HG03175 (cell line): ENCODE measurements around the gene CPN2.

Experiments used
- ATAC-seq: cut with Tn5 transposase; IDR thresholded peaks from one replicate; pipeline ENCODE4 v1.9.1; 2021; ENCODE audit warnings: mild to moderate bottlenecking, moderate library complexity; ENCODE audit not compliant: unreplicated experiment

Gene CPN2

GRCh38 chr3:194328942-194329582 is 22.1 kb downstream of the CPN2 start:
- no peak for ATAC-seq

- ATAC-seq = no peak
Observed at GRCh38 chr3:194328053-194328657, 23.0 kb downstream of the CPN2 start.

GRCh38 chr3:194327218-194328052 is 23.7 kb downstream of the CPN2 start:
- no peak for ATAC-seq

- no peak for ATAC-seq
Observed at GRCh38 chr3:194326968-194327217, 24.2 kb downstream of the CPN2 start.

DNA sequence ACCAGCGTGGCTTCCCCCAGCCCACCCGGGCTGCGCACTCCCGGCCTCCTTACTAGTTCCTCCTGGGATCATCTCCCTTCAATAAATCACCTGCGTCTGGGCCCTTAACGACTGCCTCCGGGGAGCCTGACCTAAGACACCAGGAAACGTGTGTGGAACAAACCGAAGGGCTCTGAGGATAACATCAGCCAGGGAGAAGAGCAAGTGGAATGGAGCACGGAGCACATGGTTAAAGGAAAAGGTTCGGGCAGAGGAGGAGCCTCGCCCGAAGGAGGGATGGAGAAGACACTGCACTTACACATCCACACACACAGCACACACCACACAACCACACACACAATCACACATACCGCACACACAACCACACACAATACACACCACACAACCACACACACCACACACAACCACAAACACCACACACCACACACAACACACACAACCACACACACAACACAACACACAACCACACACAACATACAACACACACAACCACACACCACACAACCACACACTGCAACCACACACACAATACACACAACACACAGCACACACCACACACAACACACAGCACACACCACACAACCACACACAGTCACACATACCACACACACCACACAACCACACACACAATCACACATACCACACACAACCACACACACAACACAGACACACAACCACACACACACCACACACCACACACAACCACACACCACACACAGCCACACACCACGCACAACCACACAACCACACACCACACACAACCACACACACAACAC is 24.7 kb downstream of the CPN2 start:
- ATAC-seq = no peak

- ATAC-seq = no peak
Observed at GRCh38 chr3:194325424-194326153, 25.5 kb downstream of the CPN2 start.

GRCh38 chr3:194324823-194325327 is 26.3 kb downstream of the CPN2 start:
- ATAC-seq = no peak

GRCh38 chr3:194323785-194324735 is 27.1 kb downstream of the CPN2 start:
- peak; percentile 76 for ATAC-seq

GRCh38 chr3:194322678-194323211 is 28.4 kb downstream of the CPN2 start:
- ATAC-seq = no peak

DNA sequence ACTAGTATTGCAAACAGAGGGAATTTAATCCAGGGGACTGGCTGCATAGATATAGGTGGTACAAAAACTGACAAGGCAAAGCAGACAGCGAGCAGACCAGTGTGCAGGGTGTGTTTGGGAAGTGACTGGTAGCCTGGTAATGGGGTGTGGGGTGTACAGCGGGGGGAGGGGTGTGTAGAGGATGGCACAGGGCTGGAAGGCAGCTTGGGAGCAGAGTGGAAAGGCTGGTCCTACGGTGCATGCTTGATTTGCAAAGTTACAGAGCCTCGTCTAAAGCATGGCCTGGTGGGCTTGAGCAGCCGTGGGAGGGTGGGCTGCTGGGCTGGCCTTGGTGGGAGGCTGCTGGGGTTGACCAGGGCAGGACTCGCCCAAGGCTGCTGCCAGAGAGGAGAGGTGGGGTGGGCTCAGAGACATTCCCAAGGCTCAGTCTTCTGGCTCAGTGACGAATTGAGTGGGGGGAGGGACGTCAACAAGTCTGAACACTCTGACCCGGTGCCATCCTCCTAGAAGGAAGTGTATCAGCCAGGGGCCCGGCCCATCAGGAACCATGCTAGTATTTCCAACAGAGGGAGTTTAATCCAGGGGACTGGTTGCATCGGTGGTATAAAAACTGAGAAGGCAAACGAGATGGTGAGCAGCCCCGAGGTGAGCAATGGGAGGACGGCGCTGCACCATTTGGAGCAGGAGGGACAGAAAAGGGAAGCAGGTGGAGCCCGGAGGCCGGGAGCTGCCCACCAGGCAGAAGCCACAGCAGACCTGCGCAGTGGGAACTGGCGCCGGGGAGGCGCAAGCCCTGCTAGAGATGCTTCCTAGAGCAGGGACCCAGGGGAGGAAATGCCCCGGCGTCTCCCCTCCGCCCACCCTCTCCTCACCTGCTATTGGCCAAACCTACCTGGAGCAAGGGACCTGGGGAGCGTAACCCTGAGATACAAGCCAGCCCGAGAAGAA is 29.2 kb downstream of the CPN2 start:
- no peak for ATAC-seq

- ATAC-seq = no peak
Observed at GRCh38 chr3:194320744-194321243, 30.3 kb downstream of the CPN2 start.

DNA sequence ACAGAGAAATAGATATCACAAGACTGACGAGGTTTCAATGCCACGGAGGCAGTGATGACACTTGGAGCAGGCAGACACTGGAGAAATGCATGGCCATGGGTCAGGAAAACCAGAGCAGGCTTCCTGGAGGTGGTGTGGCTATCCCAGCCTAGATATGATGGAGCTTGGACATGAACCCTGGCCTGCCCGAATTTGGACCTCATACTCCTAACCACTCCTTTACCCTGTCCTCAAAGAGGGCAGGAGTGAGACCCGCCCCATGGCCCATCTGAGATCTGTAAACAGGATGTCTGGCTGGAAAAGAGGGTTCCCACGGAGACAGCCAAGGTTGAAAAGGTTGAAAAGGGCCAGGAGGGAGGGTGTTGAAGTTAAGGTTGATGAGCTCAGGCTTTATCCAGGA is 31.0 kb downstream of the CPN2 start:
- no peak for ATAC-seq

DNA sequence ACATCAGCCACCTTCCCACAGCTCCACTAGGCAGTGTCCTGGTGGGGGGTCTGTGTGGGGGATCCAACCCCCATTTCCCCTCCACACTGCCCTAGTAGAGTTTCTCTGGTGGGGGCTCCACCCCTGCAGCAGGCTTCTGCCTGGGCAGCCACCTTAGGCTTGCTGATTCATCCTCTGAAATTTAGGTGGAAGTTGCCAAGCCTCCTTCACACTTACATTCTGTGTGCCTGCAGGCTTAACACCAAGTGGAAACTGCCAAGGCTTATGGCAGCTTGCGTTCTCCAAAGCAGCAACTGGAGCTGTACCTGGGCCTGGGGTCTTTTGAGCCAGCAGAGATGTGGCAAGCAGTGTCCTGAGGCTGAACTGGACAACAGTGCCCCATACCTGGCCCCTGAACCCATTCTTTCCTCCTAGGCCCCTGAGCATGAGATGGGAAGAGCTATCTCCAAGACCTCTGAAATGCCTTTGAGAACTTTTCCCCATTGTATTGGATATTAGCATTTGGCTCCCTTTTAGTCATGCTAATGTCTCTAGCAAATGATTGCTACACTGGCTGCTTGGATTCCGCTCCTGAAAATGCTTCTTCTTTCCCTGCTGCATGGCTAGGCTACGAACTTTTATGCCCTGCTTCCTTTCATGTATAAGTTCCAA is 32.5 kb downstream of the CPN2 start:
- ATAC-seq = no peak

DNA sequence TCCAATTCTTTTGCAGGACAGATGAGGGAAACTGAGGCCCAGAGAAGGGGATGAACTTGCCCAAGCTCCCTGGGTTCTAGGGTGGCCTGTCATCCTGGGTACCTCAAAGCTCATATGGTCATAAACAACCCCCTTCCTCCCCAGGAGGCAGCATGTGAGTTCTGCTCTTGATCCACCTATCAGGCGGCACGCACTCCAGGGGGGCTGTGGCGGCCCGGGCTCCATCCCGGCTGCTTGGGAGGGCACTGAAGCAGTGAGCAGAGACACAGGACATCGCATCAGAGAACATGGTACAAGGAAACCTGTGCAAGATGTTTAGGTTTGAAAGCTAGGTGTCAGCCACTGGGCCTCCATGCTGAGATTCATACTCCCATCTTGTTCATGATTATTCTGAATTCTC is 34.2 kb downstream of the CPN2 start:
- no peak for ATAC-seq

- ATAC-seq = peak; percentile 29
Observed at GRCh38 chr3:194315965-194316361, 35.2 kb downstream of the CPN2 start.

GRCh38 chr3:194315088-194315964 is 35.8 kb downstream of the CPN2 start:
- peak; percentile 87 for ATAC-seq
